ENCODE measurements around the gene NAV2.

DNA sequence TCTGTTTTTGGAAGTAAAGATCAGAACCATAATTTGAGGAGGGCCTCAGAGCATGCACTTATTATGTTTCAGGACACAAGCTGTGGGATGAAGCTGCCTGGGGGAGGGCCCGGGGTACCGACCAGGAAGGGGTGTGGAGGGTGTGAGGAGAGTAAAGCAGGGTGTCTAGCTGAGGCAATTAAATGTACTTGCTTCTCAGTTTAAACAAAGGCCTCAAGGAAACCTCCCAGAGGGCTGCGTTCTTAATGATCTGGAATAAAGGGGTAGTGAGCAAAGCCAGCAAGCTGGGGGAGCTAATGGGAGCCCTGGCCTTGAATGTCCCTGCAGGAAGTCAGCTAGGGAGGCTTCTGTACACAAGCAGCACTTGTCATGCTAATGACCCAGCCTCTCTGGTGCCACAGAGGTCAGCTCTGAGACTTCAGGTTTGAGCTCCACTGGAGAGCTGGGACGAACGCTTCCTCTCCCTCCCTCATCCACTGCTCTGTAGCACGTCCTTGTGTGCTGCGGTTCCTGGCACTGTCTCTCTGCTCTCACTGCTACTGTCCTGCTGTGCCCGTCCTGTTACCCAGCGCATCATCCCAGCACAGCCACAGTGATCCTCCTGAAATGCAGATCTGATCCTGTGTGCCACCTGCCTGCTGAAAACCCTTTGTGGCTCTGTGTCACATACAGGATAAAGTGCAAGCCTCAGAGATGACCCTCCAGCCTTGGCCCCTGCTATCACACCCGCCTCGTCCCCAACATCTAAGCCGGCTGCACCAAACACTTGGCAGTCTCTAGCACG lies 287.9 kb downstream of the NAV2 start:
- TF ChIP-seq, protein P1, sequence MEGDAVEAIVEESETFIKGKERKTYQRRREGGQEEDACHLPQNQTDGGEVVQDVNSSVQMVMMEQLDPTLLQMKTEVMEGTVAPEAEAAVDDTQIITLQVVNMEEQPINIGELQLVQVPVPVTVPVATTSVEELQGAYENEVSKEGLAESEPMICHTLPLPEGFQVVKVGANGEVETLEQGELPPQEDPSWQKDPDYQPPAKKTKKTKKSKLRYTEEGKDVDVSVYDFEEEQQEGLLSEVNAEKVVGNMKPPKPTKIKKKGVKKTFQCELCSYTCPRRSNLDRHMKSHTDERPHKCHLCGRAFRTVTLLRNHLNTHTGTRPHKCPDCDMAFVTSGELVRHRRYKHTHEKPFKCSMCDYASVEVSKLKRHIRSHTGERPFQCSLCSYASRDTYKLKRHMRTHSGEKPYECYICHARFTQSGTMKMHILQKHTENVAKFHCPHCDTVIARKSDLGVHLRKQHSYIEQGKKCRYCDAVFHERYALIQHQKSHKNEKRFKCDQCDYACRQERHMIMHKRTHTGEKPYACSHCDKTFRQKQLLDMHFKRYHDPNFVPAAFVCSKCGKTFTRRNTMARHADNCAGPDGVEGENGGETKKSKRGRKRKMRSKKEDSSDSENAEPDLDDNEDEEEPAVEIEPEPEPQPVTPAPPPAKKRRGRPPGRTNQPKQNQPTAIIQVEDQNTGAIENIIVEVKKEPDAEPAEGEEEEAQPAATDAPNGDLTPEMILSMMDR (IDR thresholded peaks at IDR 0.05; ENCODE audit: low read depth, low read length): no peak
- TF ChIP-seq POLR2A (IDR thresholded peaks at IDR 0.05; ENCODE audit: extremely low read depth, insufficient read length): no peak

Data from NB4 (cell line).